ENCODE data around the gene AMDHD2. TPM values are rescaled to one million over a fixed set of nuclear protein-coding genes. Genes with fewer than 3 reads are reported as not detected.

Gene AMDHD2
- total and polyA plus RNA-seq, 2 of the 13 experiments (the other 11 are each of a cell fraction or from before 2014, with no cell fraction given), result 33.5 to 39.1 TPM

- TF ChIP-seq BCL3 (CRISPR knock-in tag; IDR thresholded peaks at IDR 0.05), result no peak
- TF ChIP-seq SAFB2 (CRISPR knock-in tag; IDR thresholded peaks at IDR 0.05; ENCODE audit: borderline replicate concordance, low read depth), result no peak
- no peak for TF ChIP-seq NFIB (CRISPR knock-in tag; IDR thresholded peaks at IDR 0.05; ENCODE audit: borderline replicate concordance)
- TF ChIP-seq ZNF317 (CRISPR knock-in tag; IDR thresholded peaks at IDR 0.05), result no peak
- TF ChIP-seq FOXJ3 (CRISPR knock-in tag; IDR thresholded peaks at IDR 0.05; ENCODE audit: borderline replicate concordance), result no peak
- no peak for TF ChIP-seq EZH2 (conservative IDR thresholded peaks at IDR 0.05; ENCODE audit: low read depth, low read length)
- TF ChIP-seq HDAC1 (CRISPR knock-in tag; IDR thresholded peaks at IDR 0.05), result 0 out of 2 replicates have a peak, but pooled peaks have one; percentile 32
- no peak for TF ChIP-seq ARID2 (CRISPR knock-in tag; IDR thresholded peaks at IDR 0.05; ENCODE audit: borderline replicate concordance)
These were observed 3.6 kb upstream of the AMDHD2 start (continued) for GRCh38 chr16:2516391-2517240.

DNA sequence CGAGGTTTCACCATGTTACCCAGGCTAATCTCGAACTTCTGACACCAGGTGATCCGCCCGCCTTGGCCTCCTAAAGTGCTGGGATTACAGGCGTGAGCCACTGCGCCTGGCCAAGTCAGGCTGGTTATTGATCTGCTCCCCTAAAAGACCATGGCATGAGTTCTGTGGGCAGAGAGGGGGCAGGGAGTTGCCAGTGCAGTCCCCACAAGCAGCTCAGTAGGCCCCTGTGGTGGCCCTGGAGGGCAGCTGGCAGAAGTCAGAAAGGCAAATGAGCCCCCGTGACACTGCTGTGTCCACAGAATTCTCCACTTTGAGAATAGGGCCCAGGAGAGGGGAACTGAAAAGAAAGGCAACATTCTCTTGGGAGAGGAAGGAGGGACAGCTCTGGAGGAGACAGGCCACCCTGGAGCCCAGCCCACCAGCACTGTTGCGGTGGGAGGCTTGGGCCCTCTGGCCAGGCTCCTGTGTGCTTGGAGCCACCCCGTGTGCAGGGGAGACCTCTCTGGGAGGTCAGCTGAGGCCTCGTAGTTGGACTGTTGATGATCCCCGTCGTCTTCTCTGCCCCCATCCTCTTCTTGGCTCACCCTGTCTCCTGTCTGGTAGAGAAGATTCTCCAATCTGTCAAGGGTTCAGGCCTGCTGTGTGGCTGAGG, 2.1 kb upstream of the AMDHD2 start:
- H3K4me2 ChIP-seq (ENCODE audit: low read depth, low read length), result no peak overlapping the region; the same call in 1 of the 2 replicates
- DNase-seq (ENCODE audit: low spot score) (no peak), FAIRE-seq (no peak), ATAC-seq (no peak)
- 89% methylated on average over 10 of the region's 12 CpGs for WGBS (ENCODE audit: low lambda C conversion rate)
- no peak overlapping the region for H3K9ac ChIP-seq (ENCODE audit: insufficient read depth, low read depth, low read length)
- POLR2A ChIA-PET, result no interaction called here
- intact Hi-C loops (cut with micrococcal nuclease; ENCODE audit: unreplicated experiment), result no loop called here
- no TSS peak for BruUV-seq (replicated peaks)
- in situ Hi-C loops (cut with HindIII; ENCODE audit: extremely low pct_ligation_motif_present, low pct_unique_long_range_greater_than_20kb), result no loop called here
- CTCF ChIA-PET (ENCODE audit: low intra/inter-chr PET ratio, low total read pairs), result no interaction called here
- H3K27ac ChIP-seq (ENCODE audit: extremely low read length, insufficient read depth, low read length), result peak overlapping the region; percentile 48
- peaks cover 4 to 14% of the 10 kb centered on the region in 2 experiments; a peak in 4 of 5 replicates for H3K36me3 ChIP-seq (replicated peaks in 1 of 2; ENCODE audit: control insufficient read depth in 1 of 2, insufficient read depth in 2 of 2, low read length in 2 of 2)
- peaks cover 64% of the 10 kb centered on the region for H3K79me2 ChIP-seq (ENCODE audit: insufficient read depth, low read length)
- no peaks in the 10 kb centered on the region; a peak in 1 of 5 replicates for H3K27me3 ChIP-seq (ENCODE audit: control insufficient read depth in 1 of 2, insufficient read depth in 2 of 2, low read length in 2 of 2)
- no peak overlapping the region for H2AFZ ChIP-seq (ENCODE audit: low read length)
- peaks cover 72% of the 10 kb centered on the region for H3K4me1 ChIP-seq (ENCODE audit: insufficient read depth, low read length)
- no peaks in the 10 kb centered on the region for H3K9me3 ChIP-seq (ENCODE audit: low read length)
- H4K20me1 ChIP-seq (ENCODE audit: insufficient read depth, low read length), result peaks cover 52% of the 10 kb centered on the region
- H3K4me3 ChIP-seq (replicated peaks in 1 of 3; ENCODE audit: insufficient read depth in 1 of 3, low read depth in 2 of 3, low read length in 3 of 3), result no peak overlapping the region
- TF ChIP-seq, protein P1, sequence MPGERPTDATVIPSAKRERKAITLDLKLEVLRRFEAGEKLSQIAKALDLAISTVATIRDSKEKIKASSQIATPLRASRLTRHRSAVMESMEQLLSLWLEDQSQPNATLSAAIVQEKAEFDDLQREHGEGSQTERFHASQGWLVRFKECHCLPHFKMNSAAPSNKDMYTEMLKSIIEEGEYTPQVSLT (CRISPR knock-in tag; IDR thresholded peaks at IDR 0.05; ENCODE audit: borderline replicate concordance, low read depth), result no peak
- TF ChIP-seq PHF21A (CRISPR knock-in tag; IDR thresholded peaks at IDR 0.05) (no peak), ZNF724P (CRISPR knock-in tag; IDR thresholded peaks at IDR 0.05; ENCODE audit: borderline replicate concordance) (no peak), GABPA (IDR thresholded peaks at IDR 0.05; ENCODE audit: low read depth, low read length) (no peak), GABPA (CRISPR knock-in tag; IDR thresholded peaks at IDR 0.05; ENCODE audit: low read depth) (no peak), SP1 (IDR thresholded peaks at IDR 0.05) (no peak), SP1 (CRISPR knock-in tag; IDR thresholded peaks at IDR 0.05) (no peak)
- TF ChIP-seq, protein P2, sequence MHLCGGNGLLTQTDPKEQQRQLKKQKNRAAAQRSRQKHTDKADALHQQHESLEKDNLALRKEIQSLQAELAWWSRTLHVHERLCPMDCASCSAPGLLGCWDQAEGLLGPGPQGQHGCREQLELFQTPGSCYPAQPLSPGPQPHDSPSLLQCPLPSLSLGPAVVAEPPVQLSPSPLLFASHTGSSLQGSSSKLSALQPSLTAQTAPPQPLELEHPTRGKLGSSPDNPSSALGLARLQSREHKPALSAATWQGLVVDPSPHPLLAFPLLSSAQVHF (CRISPR knock-in tag; IDR thresholded peaks at IDR 0.05), result no peak
- TF ChIP-seq, protein P3, sequence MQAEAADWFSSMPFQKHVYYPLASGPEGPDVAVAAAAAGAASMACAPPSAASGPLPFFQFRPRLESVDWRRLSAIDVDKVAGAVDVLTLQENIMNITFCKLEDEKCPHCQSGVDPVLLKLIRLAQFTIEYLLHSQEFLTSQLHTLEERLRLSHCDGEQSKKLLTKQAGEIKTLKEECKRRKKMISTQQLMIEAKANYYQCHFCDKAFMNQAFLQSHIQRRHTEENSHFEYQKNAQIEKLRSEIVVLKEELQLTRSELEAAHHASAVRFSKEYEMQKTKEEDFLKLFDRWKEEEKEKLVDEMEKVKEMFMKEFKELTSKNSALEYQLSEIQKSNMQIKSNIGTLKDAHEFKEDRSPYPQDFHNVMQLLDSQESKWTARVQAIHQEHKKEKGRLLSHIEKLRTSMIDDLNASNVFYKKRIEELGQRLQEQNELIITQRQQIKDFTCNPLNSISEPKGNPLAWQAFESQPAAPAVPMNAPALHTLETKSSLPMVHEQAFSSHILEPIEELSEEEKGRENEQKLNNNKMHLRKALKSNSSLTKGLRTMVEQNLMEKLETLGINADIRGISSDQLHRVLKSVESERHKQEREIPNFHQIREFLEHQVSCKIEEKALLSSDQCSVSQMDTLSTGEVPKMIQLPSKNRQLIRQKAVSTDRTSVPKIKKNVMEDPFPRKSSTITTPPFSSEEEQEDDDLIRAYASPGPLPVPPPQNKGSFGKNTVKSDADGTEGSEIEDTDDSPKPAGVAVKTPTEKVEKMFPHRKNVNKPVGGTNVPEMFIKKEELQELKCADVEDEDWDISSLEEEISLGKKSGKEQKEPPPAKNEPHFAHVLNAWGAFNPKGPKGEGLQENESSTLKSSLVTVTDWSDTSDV (CRISPR knock-in tag; IDR thresholded peaks at IDR 0.05), result no peak
